Mesenchymal stem cell (in vitro differentiated cells and primary cell): Measurements from ENCODE around the gene KIAA0513.
A peak's percentile ranks its signal among the peaks of the same experiment; 100 is the strongest.

Source experiments
- DNase-seq: peaks from one replicate; pipeline ENCODE4 v3.0.0-alpha.2; 2013
- H2AFZ ChIP-seq: one replicate; pipeline ENCODE4 v1.6.1; 2013; ENCODE audit warnings: low read depth, mild to moderate bottlenecking, control low read depth, inconsistent platforms, low read length, moderate library complexity
- H2AK5ac ChIP-seq: 2 replicates; pipeline ENCODE4 v1.6.1; 2013; ENCODE audit warnings: low read length, moderate library complexity, mild to moderate bottlenecking, inconsistent platforms; ENCODE audit not compliant: severe bottlenecking
- H2BK120ac ChIP-seq: one replicate; pipeline ENCODE4 v1.6.1; 2013; ENCODE audit warnings: low read depth, mild to moderate bottlenecking, inconsistent platforms, low read length, moderate library complexity
- H2BK12ac ChIP-seq, 2 experiments: one replicate each; pipeline ENCODE4 v1.6.1; 2013; ENCODE audit warnings: inconsistent platforms in 2 of 2, low read length in 2 of 2, mild to moderate bottlenecking in 2 of 2, moderate library complexity in 2 of 2, control low read depth in 1 of 2
- H2BK15ac ChIP-seq: one replicate; pipeline ENCODE4 v1.6.1; 2013; ENCODE audit warnings: mild to moderate bottlenecking, low read depth, inconsistent platforms; ENCODE audit not compliant: poor library complexity, severe bottlenecking
- H2BK5ac ChIP-seq: 2 replicates; pipeline ENCODE4 v1.6.1; 2013; ENCODE audit warnings: low read depth, mild to moderate bottlenecking, low read length, control low read depth, inconsistent platforms; ENCODE audit not compliant: poor library complexity, severe bottlenecking
- H3K14ac ChIP-seq, 2 experiments: one replicate each; pipeline ENCODE4 v1.6.1; 2013; ENCODE audit warnings: inconsistent platforms in 2 of 2, low read length in 2 of 2, control low read depth in 1 of 2, mild to moderate bottlenecking in 1 of 2, moderate library complexity in 1 of 2
- H3K18ac ChIP-seq, 2 experiments: one replicate each; pipeline ENCODE4 v1.6.1; 2013; ENCODE audit warnings: inconsistent platforms in 2 of 2, low read length in 2 of 2, control low read depth in 1 of 2, low read depth in 1 of 2, mild to moderate bottlenecking in 1 of 2
- H3K23ac ChIP-seq, 2 experiments: one replicate each; pipeline ENCODE4 v1.6.1; 2013; ENCODE audit warnings: inconsistent platforms in 2 of 2, low read length in 2 of 2, mild to moderate bottlenecking in 2 of 2, moderate library complexity in 2 of 2, control low read depth in 1 of 2
- H3K27ac ChIP-seq: 2 replicates; pipeline ENCODE4 v1.5.1; 2013; ENCODE audit warnings: mild to moderate bottlenecking, moderate library complexity, low read length, control low read depth, inconsistent platforms; ENCODE audit not compliant: poor library complexity, severe bottlenecking
- H3K27me3 ChIP-seq, 2 experiments: 2 replicates each; pipeline versions ENCODE4 v1.6.1 to v1.7.0; 2013; ENCODE audit warnings: low read length in 2 of 2, mild to moderate bottlenecking in 2 of 2, moderate library complexity in 2 of 2, control low read depth in 1 of 2, inconsistent platforms in 1 of 2; ENCODE audit not compliant: control insufficient read depth in 1 of 2, insufficient read depth in 1 of 2
- H3K36me3 ChIP-seq, 2 experiments: 2 replicates each; pipeline versions ENCODE4 v1.6.1 to v1.7.0; 2013; ENCODE audit warnings: low read length in 2 of 2, control low read depth in 1 of 2, inconsistent platforms in 1 of 2, low read depth in 1 of 2, mild to moderate bottlenecking in 1 of 2; ENCODE audit not compliant: insufficient read depth in 2 of 2, control insufficient read depth in 1 of 2
- H3K4ac ChIP-seq, 2 experiments: one replicate each; pipeline ENCODE4 v1.6.1; 2013; ENCODE audit warnings: inconsistent platforms in 2 of 2, low read length in 2 of 2, mild to moderate bottlenecking in 2 of 2, moderate library complexity in 2 of 2, control low read depth in 1 of 2, low read depth in 1 of 2
- H3K4me1 ChIP-seq: 2 replicates; pipeline ENCODE4 v1.6.1; 2013; ENCODE audit warnings: low read depth, low read length, control low read depth; ENCODE audit not compliant: control insufficient read depth, insufficient read depth
- H3K4me2 ChIP-seq: 2 replicates; pipeline ENCODE4 v1.6.1; 2013; ENCODE audit warnings: low read length, mild to moderate bottlenecking, inconsistent platforms; ENCODE audit not compliant: poor library complexity, severe bottlenecking
- H3K4me3 ChIP-seq, 2 experiments: 2 replicates each; pipeline versions ENCODE4 v1.5.1 to v1.7.0; 2013; ENCODE audit warnings: low read length in 2 of 2, mild to moderate bottlenecking in 2 of 2, control low read depth in 1 of 2, low read depth in 1 of 2; ENCODE audit not compliant: insufficient read depth in 1 of 2
- H3K79me1 ChIP-seq: replicated peaks from 2 replicates; pipeline ENCODE4 v1.6.1; 2013; ENCODE audit warnings: mild to moderate bottlenecking, control low read depth, low read length, inconsistent platforms; ENCODE audit not compliant: poor library complexity, severe bottlenecking
- H3K9ac ChIP-seq: 2 replicates; pipeline ENCODE4 v1.7.0; 2013; ENCODE audit warnings: mild to moderate bottlenecking, low read length, moderate library complexity
- H3K9me3 ChIP-seq: 2 replicates; pipeline ENCODE4 v1.7.0; 2013; ENCODE audit warnings: mild to moderate bottlenecking, low read length; ENCODE audit not compliant: control insufficient read depth
- H4K8ac ChIP-seq: one replicate; pipeline ENCODE4 v1.6.1; 2013; ENCODE audit warnings: inconsistent platforms, mild to moderate bottlenecking, low read length, moderate library complexity
- H4K91ac ChIP-seq: one replicate; pipeline ENCODE4 v1.6.1; 2013; ENCODE audit warnings: mild to moderate bottlenecking, low read length, inconsistent platforms
- WGBS: methylation state at CpG from one replicate; pipeline ENCODE4 v1.1.7; 2013; ENCODE audit warnings: mixed read lengths; 5-methylcytosine and 5-hydroxymethylcytosine counted together

Gene KIAA0513

DNA sequence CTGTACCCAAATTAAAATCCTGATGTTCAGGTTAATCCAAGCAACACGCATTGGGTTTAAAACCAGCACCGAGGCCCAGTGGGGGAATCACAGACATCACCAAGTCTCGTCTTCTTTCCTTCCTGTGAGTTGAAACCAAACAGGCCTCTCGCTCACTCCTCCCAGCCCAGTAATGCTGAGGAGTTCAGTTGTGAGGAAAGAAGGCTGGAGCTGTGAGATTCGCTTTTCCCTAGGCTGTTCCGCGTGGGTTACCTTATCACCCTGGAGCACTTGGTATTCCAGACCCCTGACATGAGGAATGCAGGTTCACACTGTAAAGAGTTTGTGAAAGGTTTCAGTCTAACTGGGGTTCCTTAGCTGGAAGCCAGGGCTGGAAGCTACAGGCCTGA, 63.9 kb downstream of the KIAA0513 start:
- Histone ChIP-seq H3K4me1 (peaks cover under 1% of the 10 kb centered on the region), H3K27me3 (peaks cover 23 to 36% of the 10 kb centered on the region in 2 experiments), H4K8ac (no peak overlapping the region), H3K4ac (no peak overlapping the region), H2AK5ac (no peak overlapping the region), H3K23ac (no peak overlapping the region), H2BK120ac (no peak overlapping the region), H2AFZ (no peak overlapping the region), H3K14ac (no peak overlapping the region), H2BK5ac (no peak overlapping the region), H3K4me2 (no peak overlapping the region), H4K91ac (no peak overlapping the region), H3K18ac (no peak overlapping the region), H3K9me3 (no peaks in the 10 kb centered on the region), H3K9ac (no peak overlapping the region), H2BK12ac (no peak overlapping the region), H2BK15ac (no peak overlapping the region), H3K36me3 (peaks cover 4 to 33% of the 10 kb centered on the region in 2 experiments), H3K4me3 (no peak overlapping the region), H3K27ac (no peak overlapping the region), H3K79me1 (no peaks in the 10 kb centered on the region)
- peak; percentile 16 for DNase-seq
- WGBS, result 82% methylated on average over 7 of the region's 7 CpGs

DNA sequence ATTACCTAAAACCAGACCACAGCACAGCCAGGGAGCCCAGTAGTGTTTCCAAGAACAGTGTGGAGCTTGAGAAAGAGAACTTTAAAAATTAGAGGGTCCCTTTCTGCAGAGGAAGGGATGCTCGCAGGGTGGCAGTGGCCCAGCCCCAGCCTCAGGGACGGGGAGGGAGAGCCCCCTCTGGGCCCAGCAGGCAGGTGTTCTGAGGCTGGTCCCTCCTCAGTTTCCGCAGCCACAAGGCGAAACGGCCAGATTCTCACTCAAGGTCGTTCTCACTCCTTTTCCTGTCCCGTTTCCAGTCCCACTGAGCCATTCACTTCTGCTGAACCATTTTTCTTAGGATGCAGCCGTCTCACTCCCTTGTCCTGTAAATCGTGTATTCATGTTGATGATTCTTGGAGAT, 64.7 kb downstream of the KIAA0513 start:
- Histone ChIP-seq H4K8ac (no peak overlapping the region), H2AK5ac (no peak overlapping the region), H3K4ac (no peak overlapping the region), H2BK15ac (no peak overlapping the region), H3K4me2 (no peak overlapping the region), H3K23ac (no peak overlapping the region), H4K91ac (no peak overlapping the region), H3K14ac (no peak overlapping the region), H3K27me3 (peaks cover 29 to 44% of the 10 kb centered on the region in 2 experiments), H3K27ac (no peak overlapping the region), H2AFZ (no peak overlapping the region), H2BK120ac (no peak overlapping the region), H3K9me3 (no peaks in the 10 kb centered on the region), H3K18ac (no peak overlapping the region), H2BK12ac (no peak overlapping the region), H3K9ac (no peak overlapping the region), H3K79me1 (no peaks in the 10 kb centered on the region), H3K4me1 (no peaks in the 10 kb centered on the region), H2BK5ac (no peak overlapping the region), H3K4me3 (no peak overlapping the region), H3K36me3 (peaks cover 4 to 27% of the 10 kb centered on the region in 2 experiments)
- no peak for DNase-seq
- WGBS, result 85% methylated on average over 9 of the region's 9 CpGs

DNA sequence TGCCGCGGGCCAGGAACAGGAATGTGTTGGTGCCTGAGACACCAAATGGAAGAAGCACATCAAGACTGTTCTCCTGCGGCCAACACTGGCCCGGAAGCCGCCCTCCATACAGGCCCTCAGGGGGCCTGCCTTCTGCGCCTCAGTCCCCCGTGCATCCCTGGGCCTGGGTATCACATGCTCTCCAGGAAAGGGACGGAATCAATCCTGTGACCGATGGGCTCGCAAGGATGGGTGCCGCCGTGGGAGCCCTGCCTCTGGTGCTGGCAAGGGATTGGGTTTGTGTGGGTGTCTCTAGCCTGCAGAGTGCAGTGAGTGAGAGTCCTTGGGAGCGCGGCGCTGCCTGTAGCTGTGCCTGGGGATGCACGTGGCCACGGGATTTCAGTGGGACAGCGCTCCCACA, 65.3 kb downstream of the KIAA0513 start:
- H2AFZ ChIP-seq, result no peak overlapping the region
- peaks cover 34 to 50% of the 10 kb centered on the region in 2 experiments for H3K27me3 ChIP-seq
- no peak overlapping the region for H2BK120ac ChIP-seq
- H2BK5ac ChIP-seq, result no peak overlapping the region
- DNase-seq, result no peak
- no peak overlapping the region for H4K8ac ChIP-seq
- WGBS, result 93% methylated on average over 15 of the region's 18 CpGs
- no peak overlapping the region for H3K27ac ChIP-seq
- no peak overlapping the region for H3K4me2 ChIP-seq
- no peak overlapping the region for H3K18ac ChIP-seq
- H3K79me1 ChIP-seq, result no peaks in the 10 kb centered on the region
- H3K4me1 ChIP-seq, result no peaks in the 10 kb centered on the region
- no peak overlapping the region for H3K4me3 ChIP-seq
- no peaks in the 10 kb centered on the region for H3K9me3 ChIP-seq
- no peak overlapping the region for H4K91ac ChIP-seq
- H3K36me3 ChIP-seq, result peaks cover 4 to 22% of the 10 kb centered on the region in 2 experiments
- no peak overlapping the region for H3K23ac ChIP-seq
- H3K4ac ChIP-seq, result no peak overlapping the region
- no peak overlapping the region for H2AK5ac ChIP-seq
- H3K9ac ChIP-seq, result no peak overlapping the region
- H2BK15ac ChIP-seq, result no peak overlapping the region
- no peak overlapping the region for H2BK12ac ChIP-seq
- H3K14ac ChIP-seq, result no peak overlapping the region

DNA sequence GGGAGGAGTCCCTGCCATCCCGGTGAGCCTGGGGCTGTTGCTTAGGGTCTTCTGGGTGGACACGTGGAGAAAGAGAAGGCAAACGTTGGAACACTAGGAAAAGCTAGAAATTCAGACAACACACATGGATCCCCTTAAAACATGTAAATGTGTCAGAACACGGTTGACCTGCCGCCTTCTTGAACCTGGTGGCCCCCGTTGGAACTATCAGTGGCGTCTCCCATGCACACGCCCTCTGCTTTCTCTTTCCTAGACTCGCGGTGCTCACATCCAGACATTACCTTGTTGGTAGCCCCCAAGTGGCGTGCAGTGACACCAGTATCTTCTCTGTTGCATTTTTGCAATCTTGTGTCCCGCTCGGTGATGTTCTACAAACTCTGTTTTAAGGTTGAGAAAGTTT, 66.1 kb downstream of the KIAA0513 start:
- Histone ChIP-seq H4K91ac (no peak overlapping the region), H2AK5ac (no peak overlapping the region), H3K4me1 (no peaks in the 10 kb centered on the region), H3K27me3 (peaks cover 41 to 58% of the 10 kb centered on the region in 2 experiments), H3K9me3 (no peaks in the 10 kb centered on the region), H2BK5ac (no peak overlapping the region), H2AFZ (no peak overlapping the region), H2BK12ac (no peak overlapping the region), H3K4ac (peak overlapping the region in 1 of 2 experiments; percentile 51), H3K18ac (no peak overlapping the region), H2BK120ac (no peak overlapping the region), H2BK15ac (no peak overlapping the region), H3K23ac (no peak overlapping the region), H3K4me3 (no peak overlapping the region), H3K4me2 (no peak overlapping the region), H3K14ac (no peak overlapping the region), H3K79me1 (no peaks in the 10 kb centered on the region), H3K9ac (no peak overlapping the region), H3K36me3 (peaks cover 4 to 13% of the 10 kb centered on the region in 2 experiments), H4K8ac (no peak overlapping the region), H3K27ac (no peak overlapping the region)
- no peak for DNase-seq
- WGBS, result 89% methylated on average over 13 of the region's 13 CpGs
